SW480 (cell line): ENCODE results near the gene SENP5.
A peak's percentile ranks its signal among the peaks of the same experiment; 100 is the strongest.
"Not testable (repeated sequence)": the region's sequence is repeated elsewhere in the genome, so short reads cannot be mapped to it uniquely, and the experiment has no call there.

ENCODE experiments used
- DNase-seq: peaks from one replicate; pipeline ENCODE4 v3.0.0-alpha.2; 2016; ENCODE audit warnings: low spot score

SENP5 gene

GRCh38 chr3:196867507-196868296 lies at the start of gene SENP5:
Gene SENP5, plus strand, starts transcription at chr3:196867920. Its CDS starts 17,262 bp downstream, at chr3:196885182.
- peak; percentile 89 for DNase-seq

DNA sequence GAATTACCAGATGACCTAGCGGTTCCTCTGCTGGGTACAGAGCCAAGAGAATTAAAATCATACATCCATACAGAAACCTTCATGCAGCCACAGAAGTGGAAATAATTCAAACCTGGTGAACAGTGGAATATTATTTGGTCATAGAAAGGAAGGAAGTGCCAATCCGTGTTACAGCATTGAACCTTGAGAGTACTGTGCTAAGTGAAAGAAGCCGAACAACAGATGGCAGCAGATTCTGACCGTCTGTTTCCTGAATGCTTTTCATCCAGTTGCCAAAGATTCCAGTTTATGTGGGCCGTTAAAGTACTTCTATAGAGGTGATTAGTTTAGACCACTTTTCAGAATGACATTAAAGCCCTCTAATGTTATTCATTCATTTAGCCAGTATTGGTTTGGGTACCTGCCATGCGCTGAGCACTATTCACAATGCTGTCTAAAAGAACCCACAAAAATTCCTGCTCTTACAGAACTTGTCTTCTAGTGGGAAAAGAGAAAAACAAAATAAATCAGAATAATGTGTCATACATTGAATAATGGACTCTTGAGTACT lies 45.8 kb upstream of the SENP5 start:
- no peak for DNase-seq

DNA sequence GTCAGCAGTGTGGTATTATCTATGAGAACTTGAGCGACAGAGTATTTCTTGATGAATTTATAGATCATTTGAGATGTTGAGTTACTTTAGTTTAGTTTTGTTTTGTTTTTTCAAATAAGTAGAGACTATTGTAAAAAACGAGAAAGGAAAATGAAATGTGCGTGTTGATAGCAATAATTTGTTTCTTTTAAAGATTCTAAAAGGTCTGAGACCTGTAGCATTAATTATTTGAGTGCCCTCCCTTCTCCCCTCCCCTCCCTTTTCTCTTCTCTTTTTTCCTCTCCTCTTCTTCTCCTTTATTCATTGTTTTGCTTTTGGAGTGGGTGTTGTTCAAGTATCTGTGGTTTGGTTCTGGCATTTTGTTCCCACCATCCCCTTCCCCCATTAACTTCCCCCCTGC lies 38.1 kb upstream of the SENP5 start:
- not testable (repeated sequence) for DNase-seq

GRCh38 chr3:196835086-196835485 lies 32.6 kb upstream of the SENP5 start:
- DNase-seq, result no peak

DNA sequence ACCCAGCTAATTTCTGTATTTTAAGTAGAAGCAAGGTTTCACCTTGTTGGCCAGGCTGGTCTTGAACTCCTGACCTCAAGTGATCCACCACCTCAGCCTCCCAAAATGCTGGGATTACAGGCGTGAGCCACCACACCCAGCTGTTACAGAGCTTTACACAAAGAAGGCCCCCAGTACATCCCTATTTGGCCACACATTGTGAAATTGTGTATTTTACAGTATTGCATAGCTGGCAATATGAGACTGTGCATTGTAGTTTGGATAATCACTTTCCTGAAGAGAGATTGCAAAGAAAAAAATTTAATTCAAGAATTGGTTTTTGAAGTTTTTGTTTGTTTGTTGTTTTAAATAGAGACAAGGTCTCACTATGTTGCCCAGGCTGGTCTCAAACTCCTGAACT lies 31.1 kb upstream of the SENP5 start:
- DNase-seq, result not testable (repeated sequence)

- peak; percentile 58 for DNase-seq
These were observed 29.8 kb upstream of the SENP5 start for GRCh38 chr3:196837819-196838420.

DNA sequence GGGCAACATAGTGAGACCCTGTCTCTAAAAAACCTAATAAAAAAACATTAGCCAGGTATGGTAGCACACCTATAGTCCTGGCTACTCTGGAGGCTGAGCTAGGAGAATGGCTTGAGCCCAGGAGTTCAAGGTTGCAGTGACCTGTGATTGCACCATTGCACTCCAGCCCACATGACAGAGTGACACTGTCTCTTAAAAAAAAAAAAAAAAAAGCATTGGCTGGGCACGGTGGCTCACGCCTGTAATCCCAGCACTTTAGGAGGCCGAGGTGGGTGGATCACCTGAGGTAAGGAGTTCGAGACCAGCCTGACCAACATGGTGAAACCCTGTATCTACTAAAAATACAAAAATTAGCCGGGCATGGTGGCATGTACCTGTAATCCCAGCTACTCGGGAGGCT lies 28.4 kb upstream of the SENP5 start:
- not testable (repeated sequence) for DNase-seq

DNA sequence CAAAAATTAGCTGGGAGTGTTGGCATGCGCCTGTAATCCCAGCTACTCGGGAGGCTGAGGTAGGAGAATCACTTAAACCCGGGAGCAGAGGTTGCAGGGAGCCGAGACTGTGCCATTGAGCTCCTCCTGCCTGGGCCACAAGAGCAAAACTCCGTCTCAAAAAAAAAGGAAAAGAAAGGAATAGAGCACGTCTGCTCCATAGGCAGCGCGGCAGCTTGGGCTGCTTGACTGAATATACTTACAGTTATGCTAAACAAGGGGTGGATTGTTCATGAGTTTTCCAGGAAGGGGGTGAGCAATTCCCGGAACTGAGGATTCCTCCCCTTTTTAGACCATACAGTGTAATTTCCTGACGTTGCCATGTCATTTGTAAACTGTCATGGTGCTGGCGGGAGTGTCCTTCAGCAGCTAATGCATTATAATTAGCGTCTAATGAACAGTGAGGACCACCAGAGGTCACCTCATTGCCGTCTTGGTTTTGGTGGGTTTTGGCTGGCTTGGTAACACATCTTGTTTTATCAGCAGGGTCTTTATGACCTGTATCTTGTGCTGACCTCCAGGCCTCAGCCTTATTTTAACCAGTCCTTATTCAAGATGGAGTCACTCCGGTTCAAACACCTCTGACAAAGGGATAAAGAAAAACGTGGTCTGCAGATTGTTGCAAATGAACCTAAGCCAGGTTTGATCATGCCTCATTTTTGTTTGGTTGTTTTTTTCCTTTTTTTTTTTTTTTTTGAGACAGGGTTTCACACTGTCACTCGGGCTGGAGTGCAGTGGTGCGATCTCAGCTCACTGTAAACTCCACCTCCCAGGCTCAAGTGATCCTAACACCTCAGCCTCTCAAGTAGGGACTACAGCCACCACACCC lies 24.9 kb upstream of the SENP5 start:
- DNase-seq, result no peak

DNA sequence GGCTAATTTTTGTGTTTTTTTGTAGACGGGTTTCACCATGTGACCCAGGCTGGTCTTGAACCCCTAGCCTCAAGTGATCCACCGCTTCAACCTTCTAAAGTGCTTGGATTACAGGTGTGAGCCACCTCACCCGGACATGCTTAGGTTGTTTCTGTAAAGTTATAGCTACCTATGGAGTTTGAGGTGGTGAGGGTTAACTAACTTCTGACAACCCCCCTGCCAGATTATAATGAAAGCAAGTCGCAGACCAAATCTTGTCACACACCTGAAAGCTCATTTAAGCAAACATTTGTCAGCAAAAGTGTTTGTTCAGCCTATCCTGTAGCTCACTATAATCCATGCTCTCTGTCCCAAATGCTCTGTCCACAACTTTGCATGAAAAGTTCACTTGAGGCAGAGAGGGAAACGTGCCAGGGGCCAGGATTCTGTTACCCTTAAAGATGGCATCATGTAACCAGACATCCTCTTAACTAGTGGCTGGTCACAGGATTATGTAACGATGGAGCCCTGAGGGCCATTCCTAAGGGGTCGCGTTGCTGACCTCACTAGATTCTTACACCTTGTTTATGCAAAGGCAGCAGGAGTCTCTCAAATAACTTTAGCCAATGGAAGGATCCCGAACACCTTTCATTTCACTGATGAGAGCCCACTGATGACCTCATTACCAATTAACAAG lies 24.1 kb upstream of the SENP5 start:
- no peak for DNase-seq

DNA sequence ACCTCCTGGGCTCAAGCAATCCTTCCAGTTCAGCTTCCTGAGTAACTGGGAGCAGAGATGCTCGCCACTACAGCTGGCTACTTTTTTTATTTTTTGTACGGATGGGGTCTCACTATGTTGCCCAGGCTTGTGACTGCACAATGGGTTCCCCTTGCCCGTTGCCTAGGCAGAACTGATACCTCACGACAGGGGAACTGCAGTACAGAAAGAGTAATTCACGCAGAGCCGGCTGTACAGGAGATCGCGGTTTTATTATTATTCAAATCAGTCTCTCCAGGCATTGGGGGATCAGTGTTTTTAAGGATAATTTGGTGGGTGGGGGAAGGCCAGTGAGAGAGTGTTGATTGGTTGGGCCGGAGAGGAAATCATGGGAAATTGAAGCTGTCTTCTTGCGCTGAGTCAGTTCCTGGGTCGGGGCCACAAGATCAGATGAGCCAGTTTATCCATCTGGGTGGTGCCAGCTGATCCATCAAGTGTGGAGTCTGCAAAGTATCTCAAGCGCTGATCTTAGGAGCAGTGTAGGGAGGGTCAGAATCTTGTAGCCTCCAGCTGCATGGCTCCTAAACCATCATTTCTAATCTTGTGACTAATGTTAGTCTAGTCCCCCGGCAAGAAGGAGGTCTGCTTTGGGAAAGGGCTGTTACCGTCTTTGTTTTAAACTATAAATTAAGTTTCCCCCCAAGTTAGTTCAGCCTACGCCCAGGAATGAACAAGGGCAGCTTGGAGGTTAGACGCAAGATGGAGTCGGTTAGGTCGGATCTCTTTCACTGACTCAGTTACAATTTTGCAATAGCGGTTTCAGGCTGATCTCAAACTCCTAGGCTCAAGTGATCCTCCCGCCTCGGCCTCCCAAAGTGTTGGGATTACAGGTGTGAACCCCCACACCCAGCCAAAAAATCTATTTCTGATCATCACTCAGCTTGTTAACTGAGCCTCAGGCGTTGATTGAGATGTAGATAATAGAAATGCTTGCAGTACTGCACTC lies 23.2 kb upstream of the SENP5 start:
- not testable (repeated sequence) for DNase-seq

DNA sequence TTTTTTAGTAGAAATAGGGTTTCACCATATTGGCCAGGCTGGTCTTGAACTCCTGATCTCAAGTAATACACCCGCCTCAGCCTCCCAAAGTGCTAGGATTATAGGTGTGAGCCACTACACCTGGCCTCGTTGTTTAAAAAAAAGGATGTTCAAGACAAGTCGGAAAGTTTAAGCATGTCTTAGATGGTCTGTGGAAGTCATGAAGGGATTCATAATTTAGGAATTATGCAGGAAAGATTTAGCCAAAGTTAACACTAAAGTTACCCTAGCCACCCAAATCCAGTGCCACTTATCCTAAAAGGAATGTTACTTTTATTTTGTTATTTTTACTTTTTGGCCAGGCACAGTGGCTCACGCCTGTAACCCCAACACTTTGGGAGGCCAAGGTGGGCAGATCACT lies 19.3 kb upstream of the SENP5 start:
- not testable (repeated sequence) for DNase-seq

GRCh38 chr3:196849180-196849741 lies 18.5 kb upstream of the SENP5 start:
- DNase-seq, result no peak

DNA sequence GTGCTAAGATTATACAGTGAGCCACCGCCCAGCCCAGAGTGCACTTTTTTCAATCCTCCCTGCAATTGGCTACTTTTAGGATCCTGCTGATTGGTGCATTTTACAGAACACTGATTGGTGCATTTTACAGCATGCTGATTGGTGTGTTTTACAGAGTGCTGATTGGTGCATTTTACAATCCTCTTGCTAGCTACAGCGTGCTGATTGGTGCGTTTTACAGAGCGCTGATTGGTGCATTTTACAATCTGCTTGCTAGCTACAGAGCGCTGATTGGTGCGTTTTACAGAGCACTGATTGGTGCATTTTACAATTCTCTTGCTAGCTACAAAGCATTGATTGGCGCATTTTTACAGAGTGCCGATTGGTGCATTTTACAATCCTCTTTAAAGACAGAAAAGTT lies 4.7 kb upstream of the SENP5 start:
- DNase-seq, result not testable (repeated sequence)

DNA sequence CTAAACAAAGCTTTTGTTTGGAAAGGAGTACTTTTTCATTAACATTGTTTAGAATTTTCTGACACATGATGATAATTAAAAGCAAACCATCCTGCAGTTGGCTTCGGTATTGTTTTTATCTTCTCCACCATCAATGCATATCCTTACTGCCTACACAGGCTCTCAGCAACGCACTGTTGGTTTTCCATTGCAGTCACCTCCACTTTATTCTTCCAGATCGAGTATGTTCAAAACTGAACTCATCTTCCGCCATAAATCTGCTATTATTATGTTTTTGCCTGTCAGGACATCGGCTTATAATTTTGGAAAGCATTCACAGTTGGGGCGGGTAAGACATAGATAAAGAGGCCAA lies 589 bp upstream of the SENP5 start:
- DNase-seq, result no peak

GRCh38 chr3:196868297-196868661 lies 559 bp downstream of the SENP5 start:
- peak; percentile 45 for DNase-seq

DNA sequence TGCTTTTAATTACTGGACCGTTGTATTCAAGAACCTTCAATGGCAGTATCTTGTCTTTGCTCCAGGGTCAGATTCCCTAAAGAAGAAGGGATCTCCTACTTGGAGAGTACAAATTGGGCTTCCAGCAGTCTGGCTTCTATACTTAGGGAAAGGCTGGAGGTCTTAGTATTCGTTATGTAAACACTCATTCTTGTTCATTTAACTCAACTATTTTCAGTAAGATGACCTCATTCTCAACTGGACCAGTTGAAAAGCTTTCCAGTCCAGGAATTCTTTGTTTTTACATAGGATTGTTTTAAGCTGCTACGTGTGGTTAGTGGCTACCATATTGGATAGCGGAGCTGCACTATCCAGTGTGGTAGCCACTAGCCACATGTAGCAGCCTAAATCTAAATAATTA lies 4.6 kb downstream of the SENP5 start:
- no peak for DNase-seq

DNA sequence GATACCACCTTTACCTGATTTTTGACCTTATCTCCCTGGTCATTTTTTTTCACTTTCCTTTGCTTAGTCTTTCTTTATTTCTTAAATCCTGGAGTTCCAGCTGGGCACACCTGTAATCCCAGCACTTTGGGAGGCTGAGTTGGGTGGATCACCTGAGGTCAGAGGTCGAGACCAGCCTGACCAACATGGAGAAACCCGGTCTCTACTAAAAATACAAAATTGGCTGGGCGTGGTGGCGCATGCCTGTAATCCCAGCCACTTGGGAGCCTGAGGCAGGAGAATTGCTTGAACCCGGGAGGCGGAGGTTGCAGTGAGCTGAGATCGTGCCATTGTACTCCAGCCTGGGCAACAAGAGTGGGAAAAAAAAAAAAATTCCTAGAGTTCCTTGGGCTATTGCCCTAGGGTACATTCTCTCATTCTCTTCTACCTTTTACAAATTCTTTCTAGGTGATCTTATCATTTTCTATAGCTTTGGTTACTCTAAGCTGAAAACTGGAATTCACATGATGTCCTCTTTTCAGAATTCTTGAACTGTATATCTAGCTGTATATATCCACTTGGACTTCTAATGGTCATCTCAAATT lies 6.9 kb downstream of the SENP5 start:
- not testable (repeated sequence) for DNase-seq

DNA sequence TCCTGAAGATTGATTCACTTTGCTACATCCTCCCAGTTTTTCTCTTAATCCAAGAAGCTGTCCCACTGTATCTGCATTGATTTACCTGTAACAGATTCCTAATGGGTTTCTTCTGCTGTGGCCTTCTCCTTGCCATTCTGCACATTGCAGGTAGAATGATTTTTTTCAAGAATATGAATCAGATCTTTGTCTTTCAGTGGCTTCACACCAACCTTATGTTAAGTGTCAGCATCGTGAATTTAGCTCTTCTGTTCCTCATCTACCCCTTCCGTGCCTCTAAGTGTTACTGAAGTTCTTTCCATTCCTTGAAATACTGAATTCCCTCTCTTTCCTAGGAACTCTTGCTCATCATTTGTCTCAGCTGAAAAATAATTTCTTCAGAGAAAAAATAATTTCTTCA lies 7.5 kb downstream of the SENP5 start:
- no peak for DNase-seq

- no peak for DNase-seq
These were observed 15.6 kb downstream of the SENP5 start for GRCh38 chr3:196883361-196883760.

DNA sequence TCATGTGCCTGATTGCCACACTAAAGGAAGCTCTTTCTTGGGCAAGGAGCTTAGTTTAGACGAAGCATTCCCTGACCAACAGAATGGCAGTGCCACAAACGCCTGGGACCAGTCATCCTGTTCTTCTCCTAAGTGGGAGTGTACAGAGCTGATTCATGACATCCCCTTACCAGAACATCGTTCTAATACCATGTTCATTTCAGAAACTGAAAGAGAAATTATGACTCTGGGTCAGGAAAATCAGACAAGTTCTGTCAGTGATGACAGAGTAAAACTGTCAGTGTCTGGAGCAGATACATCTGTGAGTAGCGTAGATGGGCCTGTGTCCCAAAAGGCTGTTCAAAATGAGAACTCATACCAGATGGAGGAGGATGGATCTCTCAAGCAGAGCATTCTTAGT lies 18.4 kb downstream of the SENP5 start:
- DNase-seq, result no peak
